CD14-positive monocyte (primary cell): ENCODE results near the gene RRP8. TPM values are rescaled to one million over a fixed set of nuclear protein-coding genes. Genes with fewer than 3 reads are reported as not detected.

Experiments
- DNase-seq, 3 donors: peaks; one replicate each; pipeline ENCODE4 v3.0.0-alpha.2; 2011 to 2022
- H2AFZ ChIP-seq: 2 replicates; pipeline ENCODE4 v1.6.0; 2012; ENCODE audit warnings: mild to moderate bottlenecking, low read depth, low read length, inconsistent platforms; ENCODE audit not compliant: insufficient read depth, poor library complexity, severe bottlenecking
- H3K27ac ChIP-seq, 2 donors: 1 replicate in 1 of 2; 2 replicates in 1 of 2; pipeline ENCODE4 v1.5.1; 2012 to 2013; ENCODE audit warnings: low read length in 2 of 2, control low read depth in 1 of 2, inconsistent platforms in 1 of 2, low read depth in 1 of 2, mild to moderate bottlenecking in 1 of 2
- H3K27me3 ChIP-seq, 2 donors: one replicate each; pipeline versions ENCODE4 v1.6.0 to v1.6.1; 2011 to 2013; ENCODE audit warnings: low read length in 2 of 2; ENCODE audit not compliant: control insufficient read depth in 2 of 2, insufficient read depth in 2 of 2
- H3K36me3 ChIP-seq, 2 donors: replicated peaks in 1 of 2; 1 replicate in 1 of 2; 2 replicates in 1 of 2; pipeline versions ENCODE4 v1.5.1 to v1.6.1; 2012 to 2013; ENCODE audit warnings: low read length in 2 of 2, control low read depth in 1 of 2, inconsistent platforms in 1 of 2, mild to moderate bottlenecking in 1 of 2; ENCODE audit not compliant: insufficient read depth in 2 of 2, control insufficient read depth in 1 of 2
- H3K4me1 ChIP-seq, 2 donors: 1 replicate in 1 of 2; 2 replicates in 1 of 2; pipeline versions ENCODE4 v1.5.1 to v1.6.1; 2012 to 2013; ENCODE audit warnings: low read length in 2 of 2, control low read depth in 1 of 2, inconsistent platforms in 1 of 2, mild to moderate bottlenecking in 1 of 2, moderate library complexity in 1 of 2; ENCODE audit not compliant: insufficient read depth in 2 of 2, control insufficient read depth in 1 of 2
- H3K4me2 ChIP-seq: replicated peaks from 2 replicates; pipeline ENCODE3; 2012; ENCODE audit warnings: low read length, moderate library complexity, mild to moderate bottlenecking; ENCODE audit not compliant: poor library complexity, severe bottlenecking; ENCODE audit errors: extremely low read depth
- H3K4me3 ChIP-seq, 3 experiments: fragments of 200-600 bp in 1 of 3; sonication (generic) in 1 of 3; replicated peaks in 1 of 3; 1 replicate in 2 of 3; 2 replicates in 1 of 3; pipeline ENCODE4 v1.5.1; 2011 to 2013; ENCODE audit warnings: low read length in 3 of 3, mild to moderate bottlenecking in 3 of 3, control low read depth in 2 of 3, low read depth in 2 of 3, inconsistent platforms in 1 of 3, moderate library complexity in 1 of 3
- H3K79me2 ChIP-seq: 2 replicates; pipeline ENCODE4 v1.6.0; 2012; ENCODE audit warnings: mild to moderate bottlenecking, control low read depth, inconsistent platforms, low read length, moderate library complexity; ENCODE audit not compliant: insufficient read depth
- H3K9ac ChIP-seq: 2 replicates; pipeline ENCODE4 v1.6.0; 2017; ENCODE audit warnings: low read length, mild to moderate bottlenecking; ENCODE audit not compliant: insufficient read depth, poor library complexity, severe bottlenecking
- H3K9me3 ChIP-seq, 2 donors: replicated peaks in 1 of 2; 1 replicate in 1 of 2; 2 replicates in 1 of 2; pipeline versions ENCODE4 v1.5.1 to v1.6.1; 2012 to 2013; ENCODE audit warnings: low read length in 2 of 2, control low read depth in 1 of 2; ENCODE audit not compliant: control insufficient read depth in 1 of 2, insufficient read depth in 1 of 2
- H4K20me1 ChIP-seq: 2 replicates; pipeline ENCODE4 v1.6.0; 2012; ENCODE audit warnings: mild to moderate bottlenecking, low read length, control low read depth, moderate library complexity; ENCODE audit not compliant: insufficient read depth
- H3K27ac Mint-ChIP-seq, 7 donors: one replicate each; pipeline ENCODE4 v1.8.0; 2020; ENCODE audit warnings: mild to moderate bottlenecking in 7 of 7, mixed read lengths in 7 of 7, moderate library complexity in 6 of 7, inconsistent platforms in 2 of 7
- H3K27me3 Mint-ChIP-seq, 3 donors: one replicate each; pipeline ENCODE4 v1.8.0; 2021 to 2022; ENCODE audit warnings: low read depth in 3 of 3, mild to moderate bottlenecking in 3 of 3, mixed read lengths in 3 of 3, moderate library complexity in 3 of 3, inconsistent platforms in 1 of 3
- H3K36me3 Mint-ChIP-seq, 2 donors: one replicate each; pipeline ENCODE4 v1.8.0; 2020; ENCODE audit warnings: mixed read lengths in 2 of 2, inconsistent platforms in 1 of 2, mild to moderate bottlenecking in 1 of 2
- H3K4me1 Mint-ChIP-seq: one replicate; pipeline ENCODE4 v1.8.0; 2020; ENCODE audit warnings: mild to moderate bottlenecking, mixed read lengths
- H3K4me3 Mint-ChIP-seq, 2 donors: one replicate each; pipeline ENCODE4 v1.8.0; 2020; ENCODE audit warnings: mild to moderate bottlenecking in 2 of 2, mixed read lengths in 2 of 2, moderate library complexity in 1 of 2
- H3K9me3 Mint-ChIP-seq, 7 donors: one replicate each; pipeline ENCODE4 v1.8.0; 2020 to 2022; ENCODE audit warnings: mixed read lengths in 7 of 7, mild to moderate bottlenecking in 6 of 7, moderate library complexity in 6 of 7, inconsistent platforms in 2 of 7
- WGBS: methylation state at CpG from one replicate; pipeline ENCODE4 v1.1.5; 2013; ENCODE audit warnings: missing lambda C conversion rate; ENCODE audit not compliant: insufficient coverage; 5-methylcytosine and 5-hydroxymethylcytosine counted together
- intact Hi-C, 2 donors: fragments of 100-400 bp; cut with micrococcal nuclease; formaldehyde crosslinking; loops; one replicate each; pipeline versions ENCODE4 v1.15.0 to v1.15.1; 2023
- polyA plus RNA-seq, 3 donors: library from polyadenylated mRNA; depleted of rRNA in 1 of 3; unstranded in 2 of 3; stranded (reverse) in 1 of 3; fragments of 300-500 nt in 2 of 3; fragments of >200 nt in 1 of 3; fragmentation: Illumina TruSeq in 2 of 3; gene quantifications; 1 replicate in 2 of 3; 2 replicates in 1 of 3; pipeline ENCODE4 v1.2.3, GENCODE V29; 2012 to 2021
- TF ChIP-seq, protein P1 (sequence below): fragments of 200-600 bp; IDR thresholded peaks from one replicate; pipeline ENCODE4 v1.8.0; 2022; ENCODE audit warnings: antibody characterized with exemption, mild to moderate bottlenecking

The RRP8 gene
- polyA plus RNA-seq, 3 donors: 7.2 to 14.1 (median 11.9) TPM

DNA sequence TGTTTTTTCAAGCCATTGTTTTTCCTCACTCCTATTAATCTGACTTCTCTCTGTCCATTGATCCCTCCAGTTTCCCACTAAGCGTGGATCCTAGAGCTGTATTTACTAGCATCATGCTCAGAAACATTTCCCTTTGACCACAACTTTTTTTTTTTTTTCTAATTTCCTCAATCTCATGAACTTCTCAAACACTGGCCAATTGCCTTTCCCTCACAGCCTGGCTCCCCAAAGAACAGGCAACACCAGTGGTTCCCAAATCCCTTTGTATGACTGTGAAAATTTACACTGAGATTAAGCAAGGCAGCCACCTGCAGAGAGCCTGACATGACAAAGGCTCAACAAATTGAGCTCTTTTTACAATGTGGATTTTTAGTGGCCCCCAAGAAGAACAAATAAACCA is 17.2 kb upstream of the RRP8 start:
- TF ChIP-seq, protein P1, sequence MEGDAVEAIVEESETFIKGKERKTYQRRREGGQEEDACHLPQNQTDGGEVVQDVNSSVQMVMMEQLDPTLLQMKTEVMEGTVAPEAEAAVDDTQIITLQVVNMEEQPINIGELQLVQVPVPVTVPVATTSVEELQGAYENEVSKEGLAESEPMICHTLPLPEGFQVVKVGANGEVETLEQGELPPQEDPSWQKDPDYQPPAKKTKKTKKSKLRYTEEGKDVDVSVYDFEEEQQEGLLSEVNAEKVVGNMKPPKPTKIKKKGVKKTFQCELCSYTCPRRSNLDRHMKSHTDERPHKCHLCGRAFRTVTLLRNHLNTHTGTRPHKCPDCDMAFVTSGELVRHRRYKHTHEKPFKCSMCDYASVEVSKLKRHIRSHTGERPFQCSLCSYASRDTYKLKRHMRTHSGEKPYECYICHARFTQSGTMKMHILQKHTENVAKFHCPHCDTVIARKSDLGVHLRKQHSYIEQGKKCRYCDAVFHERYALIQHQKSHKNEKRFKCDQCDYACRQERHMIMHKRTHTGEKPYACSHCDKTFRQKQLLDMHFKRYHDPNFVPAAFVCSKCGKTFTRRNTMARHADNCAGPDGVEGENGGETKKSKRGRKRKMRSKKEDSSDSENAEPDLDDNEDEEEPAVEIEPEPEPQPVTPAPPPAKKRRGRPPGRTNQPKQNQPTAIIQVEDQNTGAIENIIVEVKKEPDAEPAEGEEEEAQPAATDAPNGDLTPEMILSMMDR: no peak
- Mint-ChIP-seq H3K36me3 (no peaks in the 10 kb centered on the region), H3K9me3 (no peaks in the 10 kb centered on the region), H3K27me3 (no peaks in the 10 kb centered on the region), H3K27ac (no peak overlapping the region), H3K4me3 (no peak overlapping the region), H3K4me1 (peaks cover 13% of the 10 kb centered on the region)
- H3K27ac ChIP-seq: peak overlapping the region in 1 of 2 donors; percentile 50
- peaks cover 13 to 18% of the 10 kb centered on the region in 2 donors for H3K36me3 ChIP-seq
- WGBS: no CpG with 5 or more reads among the region's 1 CpG
- DNase-seq: peak in 2 of 3 donors; percentile 40 to 68
- peaks cover 37% of the 10 kb centered on the region for H3K79me2 ChIP-seq
- intact Hi-C loops: no loop called here
- H2AFZ ChIP-seq: no peak overlapping the region
- no peak overlapping the region for H3K4me2 ChIP-seq
- H3K9me3 ChIP-seq: no peaks in the 10 kb centered on the region
- peaks cover 19% of the 10 kb centered on the region for H4K20me1 ChIP-seq
- no peak overlapping the region for H3K4me3 ChIP-seq
- H3K4me1 ChIP-seq: peaks cover 34 to 47% of the 10 kb centered on the region in 2 donors
- no peaks in the 10 kb centered on the region for H3K27me3 ChIP-seq
- no peak overlapping the region for H3K9ac ChIP-seq

GRCh38 chr11:6619004-6619745 is 15.8 kb upstream of the RRP8 start, which contains the start of gene TPP1:
Gene TPP1, minus strand, starts transcription at chr11:6619422. Its CDS starts 22 bp downstream, at chr11:6619400.
- Histone ChIP-seq H3K4me3 (peak within 1 kb of the TSS; percentile 61 to 95 (median 92)), H3K9ac (peak within 1 kb of the TSS; percentile 93), H3K79me2 (peaks cover 43% of the 10 kb centered on the region), H3K4me2 (peak within 1 kb of the TSS; percentile 93), H3K4me1 (peaks cover 34 to 47% of the 10 kb centered on the region in 2 donors), H4K20me1 (peaks cover 19% of the 10 kb centered on the region), H2AFZ (peak within 1 kb of the TSS; percentile 79), H3K9me3 (no peaks in the 10 kb centered on the region), H3K27me3 (no peaks in the 10 kb centered on the region), H3K36me3 (peaks cover 28 to 33% of the 10 kb centered on the region in 2 donors), H3K27ac (peak within 1 kb of the TSS; percentile 96 to 99)
- H3K4me1 Mint-ChIP-seq: peaks cover 18% of the 10 kb centered on the region
- TF ChIP-seq, protein P1: no peak
- DNase-seq: peak; percentile 90 to 93 (median 92)
- H3K36me3 Mint-ChIP-seq: no peaks in the 10 kb centered on the region
- intact Hi-C loops: loop anchor here (2.0 to 10.0 kb wide), 2 partner anchors 16 to 384 kb away; partner anchors contain the start of genes CNGA4 (in 1 of the 2), FHIP1B (in 1 of the 2), ILK (in 1 of the 2) and RRP8 (in 1 of the 2)
- no peaks in the 10 kb centered on the region for H3K9me3 Mint-ChIP-seq
- H3K27ac Mint-ChIP-seq: no peak within 1 kb of the TSS
- H3K27me3 Mint-ChIP-seq: no peaks in the 10 kb centered on the region
- 0% methylated on average over 7 of the region's 16 CpGs for WGBS
- H3K4me3 Mint-ChIP-seq: no peak within 1 kb of the TSS
